HG02642 (cell line): ENCODE measurements around the gene CGB7.
"Not testable (repeated sequence)": the region's sequence is repeated elsewhere in the genome, so short reads cannot be mapped to it uniquely, and the experiment has no call there.

Experiments
- ATAC-seq: cut with Tn5 transposase; IDR thresholded peaks from one replicate; pipeline ENCODE4 v1.9.1; 2021; ENCODE audit warnings: mild to moderate bottlenecking; ENCODE audit not compliant: unreplicated experiment, poor library complexity

Gene CGB7

DNA sequence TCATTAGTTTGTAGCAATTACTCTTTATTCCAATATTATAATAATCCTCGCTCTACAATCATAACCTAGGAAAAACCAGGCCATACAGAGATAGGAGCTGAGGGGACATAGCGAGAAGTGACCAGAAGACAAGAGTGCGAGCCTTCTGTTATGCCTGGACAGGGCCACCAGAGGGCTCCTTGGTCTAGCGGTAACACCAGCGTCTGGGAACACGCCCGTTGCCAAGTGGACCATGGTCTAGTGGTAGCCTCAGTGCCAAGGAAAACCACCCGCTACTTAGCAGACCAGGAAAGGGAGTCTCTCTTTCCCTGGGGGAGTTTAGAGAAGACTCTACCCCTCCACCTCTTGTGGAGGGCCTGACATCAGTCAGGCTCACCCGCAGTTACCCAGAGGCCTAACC, 17.3 kb upstream of the CGB7 start:
- not testable (repeated sequence) for ATAC-seq

DNA sequence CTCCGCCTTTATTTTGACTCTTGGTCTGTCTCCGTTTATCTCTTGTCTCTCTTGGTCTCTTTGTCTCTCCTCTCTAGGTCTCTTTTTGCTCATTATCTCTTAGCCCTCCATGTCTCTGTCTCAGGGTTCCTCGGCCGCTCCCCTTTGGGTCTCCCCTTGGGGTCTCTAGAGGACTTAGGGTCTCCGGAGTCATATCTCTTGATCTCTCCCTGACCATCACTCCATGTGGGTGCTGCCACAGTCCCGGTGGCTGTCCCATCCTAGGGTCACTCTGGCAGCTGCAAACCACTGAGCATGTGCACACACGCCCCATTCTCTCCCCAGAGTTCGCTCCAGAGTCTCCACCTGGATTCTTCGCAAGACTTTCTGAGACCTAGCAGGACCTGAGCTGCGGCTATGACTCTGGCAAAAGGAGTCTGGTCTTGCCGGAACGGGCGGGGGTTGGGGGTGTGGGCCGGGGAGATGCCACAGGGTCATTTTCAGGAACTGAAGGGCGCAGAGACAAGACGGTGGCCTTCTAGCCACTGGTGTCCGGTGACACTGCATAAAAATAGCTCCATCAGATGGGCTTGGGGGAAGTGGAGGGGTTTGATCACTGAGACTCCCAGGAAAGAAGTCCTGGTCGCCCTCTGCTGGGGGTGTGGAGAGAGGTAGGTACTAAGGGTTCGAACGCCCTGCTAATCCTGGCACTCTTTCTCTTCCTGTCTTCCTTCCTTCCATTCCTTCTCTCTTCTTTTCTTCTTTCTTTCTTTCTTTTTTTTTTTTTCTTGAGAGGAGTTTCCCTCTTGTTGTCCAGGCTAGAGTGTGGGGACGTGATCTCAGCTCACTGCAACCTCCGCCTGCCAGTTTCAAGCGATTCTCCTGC, 16.2 kb upstream of the CGB7 start:
- ATAC-seq = no peak

DNA sequence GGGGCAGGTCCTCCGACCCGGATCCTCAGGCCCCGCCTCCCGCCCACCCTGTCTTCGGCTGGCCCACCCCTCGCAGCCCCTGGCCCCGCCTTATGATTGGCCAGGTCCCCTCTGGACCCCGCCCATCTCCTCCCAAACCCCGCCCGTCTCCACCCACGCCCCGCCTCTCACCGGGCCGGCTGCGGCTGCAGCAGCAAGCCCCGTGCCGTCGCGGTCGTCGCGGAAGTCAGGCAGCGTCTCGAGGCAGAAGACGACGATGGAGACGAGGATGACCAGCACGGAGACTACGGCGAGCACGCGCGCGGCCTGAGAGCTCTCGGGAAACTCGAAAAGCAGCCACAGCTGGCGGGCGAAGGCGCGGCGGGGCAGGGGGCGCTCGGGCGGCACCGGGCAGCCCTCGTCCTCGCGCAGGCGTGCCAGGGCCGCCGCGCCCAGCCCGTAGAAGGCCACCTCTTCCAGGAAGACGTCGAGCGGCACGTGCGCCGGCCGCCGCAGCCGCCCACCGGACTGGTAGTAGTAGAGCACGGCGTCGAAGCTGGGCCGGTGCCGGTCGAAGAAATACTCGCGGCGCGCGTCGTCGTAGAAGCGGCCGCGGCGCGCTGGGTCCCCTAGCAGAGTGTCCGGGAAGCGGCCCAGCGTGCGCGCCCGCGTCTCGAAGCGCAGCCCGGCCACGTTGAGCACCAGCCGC, 14.5 kb upstream of the CGB7 start:
- no peak for ATAC-seq

DNA sequence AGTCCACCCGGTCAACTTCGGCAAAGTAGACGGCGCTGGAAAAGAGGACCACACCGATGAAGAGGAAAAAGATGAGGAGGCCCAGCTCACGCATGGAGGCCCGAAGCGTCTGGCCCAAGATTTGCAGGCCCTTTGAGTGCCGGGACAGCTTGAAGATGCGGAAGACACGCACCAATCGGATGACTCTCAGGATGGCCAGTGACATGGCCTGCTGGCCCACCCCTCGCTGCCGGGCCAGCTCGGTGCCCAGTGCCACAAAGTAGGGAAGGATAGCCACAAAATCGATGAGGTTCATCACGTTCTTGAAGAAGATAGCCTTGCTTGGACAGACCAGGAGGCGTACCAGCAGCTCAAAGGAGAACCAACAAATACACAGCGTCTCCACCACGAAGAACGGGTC, 12.9 kb upstream of the CGB7 start:
- ATAC-seq = no peak

DNA sequence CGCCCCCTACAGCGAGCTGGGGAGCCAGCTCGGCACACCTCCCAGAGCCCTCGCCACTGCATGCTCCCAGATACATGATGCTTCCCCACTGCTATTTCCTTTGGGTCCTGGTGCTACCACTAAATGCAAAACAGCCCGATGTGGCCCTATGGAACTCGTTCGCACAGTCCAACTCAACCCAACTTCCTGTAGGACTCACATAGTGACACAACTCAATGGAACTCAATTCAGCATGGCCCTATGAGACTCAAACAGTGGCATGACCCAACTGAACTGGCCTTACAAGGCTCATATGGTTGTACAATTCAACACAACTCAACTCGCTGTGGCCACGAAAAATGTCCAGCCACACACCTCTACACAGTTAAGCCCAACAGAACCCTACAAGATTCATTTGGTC, 11.5 kb upstream of the CGB7 start:
- ATAC-seq = no peak

DNA sequence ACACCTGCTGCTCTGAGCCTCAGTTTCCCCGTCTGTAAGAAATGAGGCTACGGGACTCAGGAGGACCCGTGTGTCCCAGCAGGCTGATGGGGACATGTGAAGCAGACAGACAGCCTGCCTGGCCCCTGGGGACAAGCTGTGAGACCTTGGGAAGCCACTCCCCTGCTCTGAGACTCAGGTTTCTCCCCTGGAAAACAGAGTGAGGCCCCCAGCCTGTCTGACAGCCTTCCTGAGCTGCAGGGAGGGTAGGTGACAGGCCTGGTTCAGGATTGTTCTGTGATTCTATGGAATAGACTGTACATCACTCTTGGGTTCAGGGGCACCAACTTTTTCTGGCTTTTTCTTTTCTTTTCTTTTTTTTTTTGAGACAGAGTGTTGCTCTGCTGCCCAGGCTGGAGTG, 10.0 kb upstream of the CGB7 start:
- ATAC-seq = no peak

DNA sequence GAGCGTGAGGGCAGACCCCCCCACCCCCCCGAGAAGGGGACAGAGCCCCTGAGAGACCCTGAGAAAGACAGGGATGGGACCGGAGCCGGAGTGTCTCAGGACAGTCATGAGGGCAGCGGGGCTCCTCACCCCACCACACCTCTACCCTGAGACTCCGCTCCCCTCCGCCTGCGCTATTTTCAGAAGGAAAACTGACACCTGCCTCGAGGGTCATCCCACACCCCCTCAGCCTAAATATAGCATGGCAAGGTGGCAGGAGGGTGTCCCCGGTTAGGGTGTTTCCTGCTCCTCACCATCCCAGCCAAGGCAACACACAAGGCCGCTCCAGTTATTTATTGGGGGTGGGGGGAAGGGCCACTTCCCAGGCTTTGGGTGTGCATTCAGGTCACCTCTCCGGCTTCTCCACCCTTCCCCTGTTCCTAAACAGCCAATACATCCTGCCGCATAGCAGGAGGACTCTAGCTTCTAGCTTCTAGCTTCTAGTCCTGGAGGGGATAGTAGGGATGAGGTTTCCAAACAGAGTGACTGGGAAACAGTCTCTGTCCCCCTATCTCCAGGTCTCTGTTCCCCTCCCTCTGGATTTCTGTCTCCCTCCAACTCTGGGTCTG, 8.5 kb upstream of the CGB7 start:
- no peak for ATAC-seq

DNA sequence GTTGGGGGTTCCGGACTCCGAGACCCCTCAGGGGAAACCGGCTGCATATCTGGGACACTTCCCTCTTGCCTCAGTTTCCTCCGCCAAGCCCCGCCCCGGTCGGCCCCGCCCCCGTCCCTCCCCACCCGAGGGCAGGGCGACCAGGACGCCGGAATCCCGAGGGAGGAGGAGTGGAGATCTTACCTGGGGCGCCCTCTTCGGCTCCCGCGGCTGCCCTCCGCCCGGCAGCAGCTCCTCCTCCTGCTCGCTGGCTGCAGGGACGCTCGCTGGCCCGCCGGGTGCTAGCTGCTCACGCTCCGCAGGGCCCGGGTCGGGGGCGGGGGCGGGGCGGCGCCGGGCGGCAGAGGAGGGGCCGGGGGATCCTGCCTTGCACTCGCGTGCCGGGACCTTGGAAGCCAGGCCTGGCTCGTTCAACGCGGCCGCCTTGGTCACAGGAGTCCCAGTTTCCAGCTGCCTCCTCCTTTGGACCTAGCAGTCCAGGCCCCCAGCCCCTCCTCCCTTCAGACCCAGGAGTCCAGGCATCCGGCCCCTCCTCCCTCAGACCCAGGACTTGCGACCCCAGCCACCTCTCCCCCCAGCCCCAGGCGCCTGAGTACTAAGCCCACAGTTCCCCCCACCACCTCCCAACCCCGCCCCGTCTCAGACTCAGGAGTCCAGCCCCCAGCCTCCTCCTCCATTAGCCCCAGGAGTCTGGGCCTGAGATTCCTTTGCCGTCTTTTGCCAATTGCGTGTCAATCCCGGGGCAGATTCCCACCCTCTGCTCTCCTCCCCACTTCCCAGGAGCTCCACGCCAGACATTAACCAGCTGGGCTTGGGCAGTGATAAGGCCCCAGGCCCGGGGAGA, 7.4 kb upstream of the CGB7 start, which contains the start of gene NTF4:
Gene NTF4 (minus strand): TSS at position 51 of the 844 bp plus-strand sequence. CDS start 2,821 bp downstream, outside the sequence.
- no peak for ATAC-seq

DNA sequence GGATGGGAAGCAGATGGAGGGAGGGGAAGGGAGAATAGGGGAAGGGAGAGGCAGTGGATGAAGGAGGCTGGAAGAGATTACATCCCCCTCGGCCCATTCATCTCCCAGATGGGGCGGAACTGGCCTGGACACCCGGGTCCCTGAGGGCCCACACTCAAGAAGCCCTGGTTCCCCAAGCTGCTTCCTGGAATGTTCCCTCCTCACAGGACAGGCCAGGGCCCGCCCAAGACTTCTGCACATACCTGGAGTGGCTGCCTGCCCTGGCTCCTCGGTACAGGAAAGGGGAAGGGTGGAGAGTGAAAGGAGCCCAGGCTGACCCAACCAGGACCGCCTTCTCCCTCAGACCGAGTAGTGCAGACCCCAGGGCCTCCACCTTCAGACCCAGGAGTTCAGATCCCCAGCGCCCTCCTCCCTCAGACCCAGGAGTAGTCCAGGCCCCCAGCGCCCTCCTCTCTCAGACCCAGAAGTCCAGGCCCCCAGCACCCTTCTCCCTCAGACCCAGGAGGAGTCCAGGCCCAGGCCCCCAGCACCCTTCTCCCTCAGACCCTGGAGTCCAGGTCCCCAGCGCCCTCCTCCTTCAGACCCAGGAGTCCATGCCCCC, 6.6 kb upstream of the CGB7 start:
- no peak for ATAC-seq

DNA sequence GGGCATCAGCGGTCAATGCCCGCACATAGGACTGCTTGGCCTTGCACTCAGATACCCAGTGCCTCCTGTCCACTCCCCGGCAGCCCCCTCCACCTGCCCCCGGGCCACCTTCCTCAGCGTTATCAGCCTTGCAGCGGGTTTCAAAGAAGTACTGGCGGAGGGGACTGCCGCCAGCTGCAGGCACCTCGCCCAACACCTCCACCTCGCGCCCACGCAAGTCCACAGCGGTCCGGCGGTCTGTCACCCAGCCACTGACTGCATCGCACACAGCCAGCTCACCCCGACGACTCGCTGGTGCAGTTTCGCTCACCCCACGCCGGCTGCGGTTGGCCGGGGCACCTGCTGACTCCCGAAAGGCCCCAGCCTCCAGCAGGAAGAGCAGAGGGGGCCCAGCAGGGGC, 3.9 kb upstream of the CGB7 start:
- no peak for ATAC-seq

DNA sequence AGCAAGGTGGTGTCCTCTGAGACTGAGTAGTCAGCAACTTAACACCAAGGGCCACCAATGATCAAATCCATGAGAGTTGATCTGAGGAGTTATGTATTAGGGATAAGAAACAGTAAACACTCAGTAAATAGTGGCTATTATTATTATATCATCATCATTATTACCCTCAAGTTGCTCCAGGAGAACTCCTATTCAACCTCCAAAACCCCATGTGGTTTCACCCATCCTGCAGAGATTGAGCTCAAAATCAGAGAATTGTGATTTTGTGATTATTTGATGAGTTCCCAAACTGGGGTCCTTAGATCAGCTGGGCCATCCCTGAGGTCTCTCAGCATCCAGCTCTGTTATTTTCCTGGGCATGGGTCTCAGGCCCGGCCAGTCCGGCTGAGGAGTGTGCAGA, 3.5 kb upstream of the CGB7 start:
- ATAC-seq = no peak

DNA sequence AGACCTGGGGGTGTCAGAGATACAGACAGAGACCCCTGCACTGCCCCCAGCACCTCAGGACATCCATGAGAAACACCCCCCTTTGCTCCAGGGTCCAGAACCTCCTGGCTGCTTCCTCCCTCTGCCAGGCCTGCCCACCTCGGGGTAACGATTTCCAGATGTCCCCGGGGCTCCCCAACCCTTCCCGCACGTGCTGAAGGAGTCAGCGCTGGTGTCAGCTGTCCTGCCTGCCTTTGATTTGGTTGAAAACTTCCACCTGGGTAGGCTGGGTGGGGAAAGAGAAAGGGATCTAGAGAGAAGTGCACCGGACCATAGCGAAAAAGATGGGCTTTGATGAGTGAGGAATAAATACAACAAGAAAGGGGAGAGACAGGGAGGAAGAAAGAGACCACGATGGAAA, 1.5 kb upstream of the CGB7 start:
- no peak for ATAC-seq

DNA sequence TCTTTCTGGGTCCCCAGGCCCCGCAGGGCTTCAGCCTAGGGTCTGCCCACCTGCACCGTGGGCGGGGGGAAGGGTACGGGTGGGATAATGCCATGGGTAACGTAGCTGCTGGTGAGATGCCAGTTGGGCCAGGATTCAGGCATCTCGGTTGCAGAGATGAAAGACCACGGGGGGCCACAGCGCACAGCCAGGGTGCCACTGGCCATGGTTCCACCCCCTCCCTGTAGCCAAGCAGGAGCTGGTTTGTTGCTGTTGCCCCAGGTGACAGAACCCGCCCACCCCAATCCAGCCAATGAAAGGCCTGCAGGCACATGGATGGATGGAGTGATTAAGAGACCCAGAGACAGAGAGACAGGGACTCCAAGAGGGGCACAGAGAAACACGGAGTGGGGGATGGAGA, 1.0 kb upstream of the CGB7 start:
- no peak for ATAC-seq

DNA sequence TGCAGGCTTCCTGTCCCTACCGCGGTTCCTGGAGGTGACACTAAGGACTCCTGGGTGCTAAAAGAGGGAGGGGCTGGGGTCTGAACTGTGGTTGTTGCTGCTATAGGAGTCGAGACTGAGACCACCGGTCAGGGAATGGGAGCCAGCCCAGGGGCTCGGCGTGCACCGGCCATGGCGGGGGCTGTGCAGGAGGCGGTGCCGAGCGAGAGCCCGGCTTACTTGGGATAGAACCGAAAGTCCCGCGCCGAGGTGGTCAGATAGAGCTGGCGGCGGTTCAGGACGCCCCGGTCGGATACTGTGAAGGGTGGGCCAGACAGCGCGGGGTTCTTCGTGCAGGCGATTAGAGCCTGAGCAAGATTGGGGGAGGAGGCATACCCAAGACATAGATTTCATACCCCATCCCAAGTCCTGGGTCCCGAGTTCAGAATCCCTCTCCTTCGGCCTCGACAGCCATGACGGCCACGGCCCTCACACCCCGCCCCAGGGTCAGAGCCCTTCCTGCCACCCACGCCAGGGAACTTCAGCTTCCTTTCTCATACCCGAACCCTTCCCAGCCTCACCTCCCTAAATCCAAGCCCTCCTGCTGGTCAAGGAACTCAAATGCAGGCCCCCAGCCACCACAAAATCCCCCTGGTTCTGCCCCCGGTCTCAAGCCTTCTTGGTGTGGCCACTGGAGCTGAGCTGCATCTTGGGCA, 500 bp downstream of the CGB7 start:
- not testable (repeated sequence) for ATAC-seq

DNA sequence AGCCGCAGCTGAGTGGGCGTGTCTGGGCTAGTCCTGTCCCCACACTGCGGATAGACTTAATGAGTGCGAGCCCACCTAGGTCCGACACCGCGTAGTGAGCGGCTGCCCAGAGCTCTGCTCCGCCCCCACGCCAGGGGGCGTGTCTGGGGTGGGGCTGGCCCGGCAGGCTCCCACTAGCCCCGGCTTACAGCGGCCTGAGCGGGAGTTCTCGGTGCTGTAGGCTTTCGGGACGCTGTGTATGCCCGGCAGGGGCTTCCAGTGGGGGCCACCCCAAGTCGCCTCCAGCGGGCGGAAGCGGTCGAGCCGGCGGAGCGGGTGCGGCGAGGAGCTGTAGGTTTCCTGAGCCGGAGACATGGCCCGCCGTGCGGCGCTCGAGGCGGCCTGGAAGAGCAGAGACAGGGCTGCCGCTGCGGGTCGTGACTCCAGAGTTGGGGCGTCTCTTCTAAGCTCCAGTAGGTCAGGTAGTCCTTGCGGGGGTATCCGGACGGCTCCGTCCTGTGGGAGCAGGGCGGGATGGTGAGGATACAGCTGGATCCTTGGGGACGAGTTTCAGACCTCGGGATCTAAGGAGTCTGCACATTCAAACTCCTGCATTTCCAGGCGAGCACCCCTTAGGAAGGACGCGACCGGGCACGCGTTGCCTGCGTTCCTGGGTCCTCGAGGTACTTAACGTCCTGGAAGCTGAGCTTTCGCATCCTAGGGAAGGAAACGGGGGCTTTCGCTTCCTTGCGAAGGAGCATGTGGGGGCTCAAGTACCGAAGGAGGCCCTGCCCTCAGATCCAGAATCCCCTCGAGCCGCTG, 1.2 kb downstream of the CGB7 start:
- peak; percentile 68 for ATAC-seq

DNA sequence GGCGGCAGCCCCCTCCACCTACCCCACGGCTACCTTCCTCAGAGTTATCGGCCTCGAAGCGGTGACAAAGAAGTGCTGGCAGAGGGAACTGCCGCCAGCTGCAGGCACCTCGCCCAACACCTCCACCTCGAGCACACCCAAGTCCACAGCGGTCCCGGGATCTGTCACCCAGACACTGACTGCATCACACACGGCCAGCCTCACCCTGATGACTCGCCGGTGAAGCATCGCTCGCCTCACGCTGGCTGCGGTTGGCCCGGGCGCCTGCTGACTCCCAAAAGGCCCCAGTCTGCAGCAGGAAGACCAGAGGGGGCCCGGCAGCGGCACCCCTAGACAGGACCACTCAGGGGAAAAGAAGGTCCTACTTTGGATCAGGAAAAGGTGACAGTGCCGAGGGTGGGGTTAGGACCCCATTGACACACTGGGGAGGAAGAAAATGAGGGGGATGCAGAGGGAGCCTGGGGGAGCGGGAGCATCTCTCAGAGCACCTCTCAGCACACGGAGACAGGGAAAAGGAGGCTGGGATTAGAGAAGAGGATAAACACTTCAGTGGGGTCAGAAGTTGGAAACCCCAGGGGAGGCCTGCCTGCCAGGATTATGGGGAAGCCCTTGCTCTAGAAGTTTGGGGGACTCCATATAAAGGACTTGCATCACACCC, 7.0 kb downstream of the CGB7 start:
- not testable (repeated sequence) for ATAC-seq

DNA sequence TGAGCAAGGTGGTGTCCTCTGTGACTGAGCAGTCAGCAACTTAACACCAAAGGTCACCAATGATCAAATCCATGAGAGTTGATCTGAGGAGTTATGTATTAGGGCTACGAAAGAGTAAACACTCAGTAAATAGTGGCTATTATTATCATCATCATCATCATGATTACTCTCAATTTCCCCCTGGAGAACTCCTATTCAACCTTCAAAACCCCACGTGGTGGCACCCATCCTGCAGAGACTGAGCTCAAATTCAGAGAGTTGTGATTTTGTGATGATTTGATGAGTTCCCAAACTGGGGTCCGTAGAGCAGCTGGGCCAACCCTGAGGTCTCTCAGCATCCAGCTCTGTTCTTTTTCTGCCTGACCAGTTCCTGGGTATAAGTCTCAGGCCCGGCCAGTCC, 7.7 kb downstream of the CGB7 start:
- ATAC-seq = not testable (repeated sequence)

DNA sequence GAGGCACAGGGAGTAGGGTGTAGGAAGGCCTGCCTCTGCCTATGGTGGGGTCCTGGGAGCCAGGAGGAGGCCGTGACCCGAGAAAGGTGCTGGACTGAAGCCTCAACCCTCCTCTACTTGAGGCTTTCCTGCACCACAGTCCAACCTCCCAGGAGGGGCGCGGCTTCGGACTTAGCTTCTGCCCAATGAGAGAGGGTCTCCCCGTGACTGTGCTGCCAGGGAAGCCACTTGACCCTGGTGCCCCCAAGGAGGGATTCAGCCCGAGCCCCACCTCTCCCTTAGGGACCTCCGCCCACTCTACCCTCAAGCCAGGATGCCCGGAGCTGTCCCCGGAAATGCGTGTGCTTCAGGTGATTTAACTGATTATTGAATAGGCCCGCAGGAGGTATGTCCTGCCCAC, 8.5 kb downstream of the CGB7 start, which contains the start of gene CGB8:
Gene CGB8 (minus strand): TSS at position 101 of the 400 bp plus-strand sequence. CDS start 372 bp downstream, outside the sequence.
- ATAC-seq = not testable (repeated sequence)
